ENCODE results near the gene FGGY. TPM values are rescaled to one million over a fixed set of nuclear protein-coding genes. Genes with fewer than 3 reads are reported as not detected.

Gene FGGY
- total RNA-seq, 4 donors from 2014 or later = 23.3 to 26.4 (median 25.3) TPM

DNA sequence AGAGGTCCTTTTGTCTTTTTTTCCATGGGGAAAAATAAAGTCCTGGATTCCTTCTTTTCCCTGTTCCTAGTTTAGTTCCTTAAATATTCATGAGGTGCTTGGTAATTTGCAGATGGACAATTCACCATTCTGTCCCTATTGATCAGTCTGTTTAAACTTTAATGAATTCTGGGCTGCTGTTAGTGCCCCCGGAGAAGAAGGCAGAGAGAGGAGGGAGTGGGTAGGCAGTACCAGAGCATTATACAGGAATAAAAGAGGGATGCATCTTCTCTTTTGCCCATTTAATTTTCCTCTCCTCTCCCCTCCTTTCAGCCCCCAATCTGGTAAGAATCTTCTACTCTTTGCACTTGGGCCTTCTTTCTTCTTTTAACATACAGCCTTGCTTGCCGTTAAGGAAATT, 25.9 kb downstream of the FGGY start:
- Histone ChIP-seq H3K27me3 (no peaks in the 10 kb centered on the region), H3K27ac (replicated peaks in 1 of 4) (no peak overlapping the region), H3K9me3 (no peaks in the 10 kb centered on the region), H3K4me1 (peaks cover 0 to 4% (median under 1%) of the 10 kb centered on the region in 4 donors), H3K4me3 (no peak overlapping the region), H3K36me3 (no peaks in the 10 kb centered on the region)
- intact Hi-C loops (cut with DNase I) = no loop called here
- WGBS = 84% methylated on average over 2 of the region's 2 CpGs
- DNase-seq (ENCODE audit: extremely low spot score) = no peak
- TF ChIP-seq POLR2AphosphoS5 (IDR thresholded peaks at IDR 0.05) (no peak), CTCF (IDR thresholded peaks at IDR 0.05) (no peak), POLR2A (IDR thresholded peaks at IDR 0.05; ENCODE audit: low read depth) (no peak), EP300 (IDR thresholded peaks at IDR 0.05) (no peak)

- H3K36me3 ChIP-seq = no peaks in the 10 kb centered on the region
- no peaks in the 10 kb centered on the region for H3K27me3 ChIP-seq
- DNase-seq (ENCODE audit: extremely low spot score) = no peak
- intact Hi-C loops (cut with DNase I) = no loop called here
- H3K27ac ChIP-seq (replicated peaks in 1 of 4) = no peak overlapping the region
- no peaks in the 10 kb centered on the region for H3K4me1 ChIP-seq
- no peaks in the 10 kb centered on the region for H3K9me3 ChIP-seq
- 96% methylated on average over 3 of the region's 3 CpGs for whole genome bisulfite sequencing
- no peak overlapping the region for H3K4me3 ChIP-seq
- no peak for TF ChIP-seq CTCF (IDR thresholded peaks at IDR 0.05)
- TF ChIP-seq POLR2A (IDR thresholded peaks at IDR 0.05; ENCODE audit: low read depth) = no peak
- TF ChIP-seq EP300 (IDR thresholded peaks at IDR 0.05) = no peak
- no peak for TF ChIP-seq POLR2AphosphoS5 (IDR thresholded peaks at IDR 0.05)
Observed at GRCh38 chr1:59323879-59324278, 27.0 kb downstream of the FGGY start.

DNA sequence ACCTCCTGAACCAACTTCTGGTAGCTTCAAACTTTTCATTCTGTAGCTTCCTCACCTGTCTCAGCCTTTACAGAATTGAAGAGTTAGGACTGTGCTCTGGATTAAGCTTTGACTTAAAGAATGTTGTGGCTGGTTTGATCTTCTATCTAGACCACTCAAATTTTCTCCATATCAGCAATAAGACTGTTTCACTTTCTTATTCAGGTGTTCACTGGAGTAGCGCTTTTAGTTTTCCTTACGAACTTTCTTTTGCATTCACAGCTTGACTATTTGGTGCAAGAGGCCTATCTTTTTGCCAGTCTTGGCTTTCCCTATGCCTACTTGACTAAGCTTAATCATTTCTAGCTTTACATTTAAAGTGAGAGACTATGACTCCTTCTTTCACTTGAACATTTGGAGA, 31.5 kb downstream of the FGGY start:
- no peak overlapping the region for H3K27ac ChIP-seq (replicated peaks in 1 of 4)
- H3K4me3 ChIP-seq = no peak overlapping the region
- H3K9me3 ChIP-seq = no peaks in the 10 kb centered on the region
- intact Hi-C loops (cut with DNase I) = no loop called here
- H3K36me3 ChIP-seq = no peaks in the 10 kb centered on the region
- no peaks in the 10 kb centered on the region for H3K4me1 ChIP-seq
- TF ChIP-seq CTCF (IDR thresholded peaks at IDR 0.05) (no peak), POLR2AphosphoS5 (IDR thresholded peaks at IDR 0.05) (no peak), EP300 (IDR thresholded peaks at IDR 0.05) (no peak), POLR2A (IDR thresholded peaks at IDR 0.05; ENCODE audit: low read depth) (no peak)
- no peak for DNase-seq (ENCODE audit: extremely low spot score)
- WGBS = 93% methylated on average over 2 of the region's 2 CpGs
- no peaks in the 10 kb centered on the region for H3K27me3 ChIP-seq

DNA sequence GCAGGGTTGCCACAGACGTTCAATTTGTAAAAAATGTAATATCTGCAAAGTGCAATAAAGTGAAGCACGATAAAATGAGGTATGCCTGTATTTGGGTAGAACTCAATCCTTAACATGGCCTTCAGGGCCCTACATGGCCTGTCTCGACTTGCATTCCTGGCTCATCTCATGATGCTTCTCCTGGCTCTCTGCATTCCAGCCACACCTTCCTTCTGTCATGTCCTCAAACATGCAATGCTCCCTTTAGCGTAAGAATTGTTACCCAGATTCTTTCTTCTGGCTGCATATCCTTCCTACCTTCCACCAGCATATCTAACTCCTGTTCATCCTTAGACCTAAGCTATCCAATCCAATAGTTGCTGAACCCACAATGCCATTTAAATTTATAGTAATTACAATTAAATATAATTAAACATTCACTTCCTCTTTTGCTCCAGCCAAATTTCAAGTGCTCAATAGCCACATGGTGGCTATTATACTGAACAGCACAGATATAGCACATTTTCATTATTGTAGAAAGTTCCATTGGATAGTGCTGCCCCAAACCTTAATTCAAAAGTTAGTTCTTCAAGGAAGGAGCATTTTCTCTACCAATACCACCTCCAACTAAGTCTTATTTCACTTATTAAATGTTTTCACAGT, 32.6 kb downstream of the FGGY start:
- Histone ChIP-seq H3K27me3 (no peaks in the 10 kb centered on the region), H3K9me3 (no peaks in the 10 kb centered on the region), H3K4me1 (no peaks in the 10 kb centered on the region), H3K4me3 (no peak overlapping the region), H3K27ac (replicated peaks in 1 of 4) (no peak overlapping the region), H3K36me3 (no peaks in the 10 kb centered on the region)
- no peak for TF ChIP-seq EP300 (IDR thresholded peaks at IDR 0.05)
- no peak for TF ChIP-seq CTCF (IDR thresholded peaks at IDR 0.05)
- no peak for TF ChIP-seq POLR2A (IDR thresholded peaks at IDR 0.05; ENCODE audit: low read depth)
- no peak for TF ChIP-seq POLR2AphosphoS5 (IDR thresholded peaks at IDR 0.05)
- no peak for DNase-seq (ENCODE audit: extremely low spot score)
- intact Hi-C loops (cut with DNase I) = no loop called here
- WGBS = 93% methylated on average over 4 of the region's 4 CpGs

Measured in esophagus muscularis mucosa (tissue), 4 donors.